Esophagus muscularis mucosa (tissue), 3 donors: ENCODE data around the gene BCL2L1.
A peak's percentile ranks its signal among the peaks of the same experiment; 100 is the strongest.

Experiments
- POLR2AphosphoS5 ChIP-seq, 2 donors: sonication (generic); formaldehyde crosslinking; IDR thresholded peaks; one replicate each; pipeline ENCODE4 v1.6.1; 2017; ENCODE audit warnings: antibody characterized with exemption in 2 of 2
- TF ChIP-seq, protein P1 (sequence below), 3 experiments: fragments of 200-600 bp in 2 of 3; fragments of 450-650 bp in 1 of 3; sonication (generic) in 2 of 3; IDR thresholded peaks; one replicate each; pipeline ENCODE4 v1.5.1; 2017 to 2019; ENCODE audit warnings: antibody characterized with exemption in 3 of 3, mild to moderate bottlenecking in 2 of 3, moderate library complexity in 1 of 3

GRCh38 chr20:31710423-31711108, 12.1 kb downstream of the BCL2L1 start:
- TF ChIP-seq, protein P1, sequence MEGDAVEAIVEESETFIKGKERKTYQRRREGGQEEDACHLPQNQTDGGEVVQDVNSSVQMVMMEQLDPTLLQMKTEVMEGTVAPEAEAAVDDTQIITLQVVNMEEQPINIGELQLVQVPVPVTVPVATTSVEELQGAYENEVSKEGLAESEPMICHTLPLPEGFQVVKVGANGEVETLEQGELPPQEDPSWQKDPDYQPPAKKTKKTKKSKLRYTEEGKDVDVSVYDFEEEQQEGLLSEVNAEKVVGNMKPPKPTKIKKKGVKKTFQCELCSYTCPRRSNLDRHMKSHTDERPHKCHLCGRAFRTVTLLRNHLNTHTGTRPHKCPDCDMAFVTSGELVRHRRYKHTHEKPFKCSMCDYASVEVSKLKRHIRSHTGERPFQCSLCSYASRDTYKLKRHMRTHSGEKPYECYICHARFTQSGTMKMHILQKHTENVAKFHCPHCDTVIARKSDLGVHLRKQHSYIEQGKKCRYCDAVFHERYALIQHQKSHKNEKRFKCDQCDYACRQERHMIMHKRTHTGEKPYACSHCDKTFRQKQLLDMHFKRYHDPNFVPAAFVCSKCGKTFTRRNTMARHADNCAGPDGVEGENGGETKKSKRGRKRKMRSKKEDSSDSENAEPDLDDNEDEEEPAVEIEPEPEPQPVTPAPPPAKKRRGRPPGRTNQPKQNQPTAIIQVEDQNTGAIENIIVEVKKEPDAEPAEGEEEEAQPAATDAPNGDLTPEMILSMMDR (IDR thresholded peaks at IDR 0.05) = no peak
- TF ChIP-seq POLR2AphosphoS5 (IDR thresholded peaks at IDR 0.05) = peak in 1 of 2 donors; percentile 6
